KG1 (cell line): Measurements from ENCODE around the gene DNAJC11.
A peak's percentile ranks its signal among the peaks of the same experiment; 100 is the strongest.

Experiments used
- DNase-seq: peaks from one replicate; lab custom pipeline; 2025; lab: John Stamatoyannopoulos, UW

The DNAJC11 gene

DNA sequence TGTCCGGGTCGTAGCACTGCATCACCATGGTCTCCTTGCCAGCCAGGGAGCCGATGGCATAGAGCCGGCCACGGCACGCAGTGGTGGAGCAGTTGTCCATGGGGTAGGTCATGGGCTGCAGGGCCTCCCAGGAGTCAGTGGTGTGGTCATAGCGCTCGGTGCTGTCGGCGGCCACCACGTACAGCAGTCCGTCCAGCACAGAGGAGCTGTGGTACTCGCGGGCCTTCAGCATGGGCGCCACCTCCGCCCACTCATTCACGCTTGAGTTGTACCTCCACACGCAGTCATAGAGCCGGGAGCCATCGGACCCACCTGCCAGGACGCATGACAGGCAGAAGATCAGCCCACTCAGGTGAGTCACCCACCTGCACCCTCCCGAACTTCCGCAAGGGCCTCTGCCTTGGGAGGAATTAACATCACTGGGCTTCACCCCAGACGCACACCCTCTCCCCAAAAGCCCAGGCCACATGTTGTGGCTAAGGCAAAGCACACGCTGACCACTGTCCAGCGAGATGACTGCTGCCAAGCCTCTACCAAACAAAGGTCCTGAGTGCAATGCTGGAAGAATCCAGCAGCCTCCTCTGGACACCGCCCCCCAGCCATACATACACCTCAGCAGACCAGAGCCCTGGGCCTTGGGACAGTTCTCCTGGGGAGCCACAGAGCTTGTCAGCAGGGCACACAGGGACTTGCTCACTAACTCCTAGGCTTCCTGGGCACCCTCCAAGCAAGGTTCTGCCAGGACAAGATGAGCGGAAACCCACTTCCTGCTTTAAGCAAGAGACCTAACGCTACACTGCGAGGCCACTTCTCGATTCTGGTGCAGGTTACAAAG is 102.3 kb downstream of the DNAJC11 start:
- peak; percentile 23 for DNase-seq

GRCh38 chr1:6597777-6598131 is 103.9 kb downstream of the DNAJC11 start:
- DNase-seq, result no peak

GRCh38 chr1:6596886-6597776 is 104.5 kb downstream of the DNAJC11 start:
- no peak for DNase-seq

- no peak for DNase-seq
These were observed 105.3 kb downstream of the DNAJC11 start for GRCh38 chr1:6596351-6596750.

DNA sequence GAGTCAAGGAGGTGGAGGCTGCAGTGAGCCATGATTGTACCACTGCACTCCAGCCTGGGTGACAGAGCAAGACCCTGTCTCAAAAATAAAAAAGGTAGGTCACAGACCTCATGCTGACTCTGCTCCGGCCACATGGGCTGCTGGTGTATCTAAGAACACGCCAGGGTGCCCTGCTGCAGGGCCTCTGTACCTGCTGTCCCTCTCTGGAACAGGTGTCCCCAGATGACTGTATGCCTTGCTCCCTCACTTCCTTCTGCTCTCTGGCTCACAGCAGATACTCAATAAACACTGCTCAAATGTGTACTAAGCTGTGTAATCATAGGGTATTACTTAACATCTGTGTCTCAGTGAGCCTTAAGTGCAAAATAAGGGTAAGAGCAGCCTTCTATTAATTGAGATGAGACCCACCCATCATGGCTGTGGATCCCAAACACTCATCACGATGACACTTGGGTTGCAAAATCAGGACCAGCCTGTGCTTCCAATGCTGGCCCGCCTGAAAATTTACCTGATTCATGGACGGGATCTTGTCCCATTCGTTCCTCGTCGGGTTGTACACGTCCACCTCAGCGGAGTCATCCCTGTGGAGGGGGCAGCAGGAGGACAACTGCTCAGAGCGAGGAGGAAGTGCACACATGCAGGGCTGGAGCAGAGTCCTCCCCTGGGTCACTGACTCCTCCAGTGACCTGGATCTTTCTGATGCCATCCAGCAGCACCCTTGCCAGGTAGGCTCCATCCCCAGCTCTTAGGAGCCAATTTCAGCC is 106.5 kb downstream of the DNAJC11 start:
- DNase-seq, result no peak

DNA sequence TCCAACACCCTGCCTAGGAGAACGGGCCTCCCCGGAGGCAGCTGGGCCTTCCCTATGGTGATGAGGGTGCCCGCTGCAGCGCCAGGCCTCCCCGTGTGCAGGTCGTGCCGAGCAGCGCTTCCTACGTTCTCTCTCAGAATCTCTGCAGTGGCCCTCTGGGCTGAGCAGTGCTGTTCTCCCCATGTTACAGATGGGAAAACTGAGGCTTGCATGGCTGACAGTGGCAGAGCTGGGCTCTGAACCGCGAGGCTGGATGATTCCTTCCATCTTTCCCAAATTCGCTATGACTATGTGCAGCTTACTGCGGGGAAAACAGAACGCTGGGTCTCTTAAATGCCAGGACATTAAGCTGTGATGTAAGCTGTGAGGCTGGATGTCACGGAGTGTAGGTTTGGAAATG is 107.8 kb downstream of the DNAJC11 start:
- no peak for DNase-seq

- DNase-seq, result no peak
These were observed 108.6 kb downstream of the DNAJC11 start for GRCh38 chr1:6592865-6593593.

DNA sequence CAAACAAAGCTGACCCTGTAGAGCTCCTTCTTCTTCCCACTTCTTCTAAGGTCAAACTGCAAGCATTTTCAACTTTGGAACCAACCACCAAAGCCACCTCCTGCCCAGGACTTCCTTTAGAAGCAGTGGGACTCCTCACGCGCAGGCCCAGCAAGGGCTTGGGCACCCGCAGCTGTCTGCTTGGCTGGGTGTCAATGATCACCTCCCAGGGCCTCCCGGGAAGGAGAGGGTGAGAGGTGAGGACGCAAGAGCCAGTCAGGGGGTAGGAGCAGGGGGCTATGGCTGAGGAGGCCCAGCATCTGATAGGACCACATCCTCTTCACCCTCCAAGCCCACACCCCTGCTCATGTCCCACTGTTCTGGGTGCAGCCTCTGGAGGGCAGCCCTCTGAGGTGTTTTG is 109.2 kb downstream of the DNAJC11 start:
- no peak for DNase-seq

DNA sequence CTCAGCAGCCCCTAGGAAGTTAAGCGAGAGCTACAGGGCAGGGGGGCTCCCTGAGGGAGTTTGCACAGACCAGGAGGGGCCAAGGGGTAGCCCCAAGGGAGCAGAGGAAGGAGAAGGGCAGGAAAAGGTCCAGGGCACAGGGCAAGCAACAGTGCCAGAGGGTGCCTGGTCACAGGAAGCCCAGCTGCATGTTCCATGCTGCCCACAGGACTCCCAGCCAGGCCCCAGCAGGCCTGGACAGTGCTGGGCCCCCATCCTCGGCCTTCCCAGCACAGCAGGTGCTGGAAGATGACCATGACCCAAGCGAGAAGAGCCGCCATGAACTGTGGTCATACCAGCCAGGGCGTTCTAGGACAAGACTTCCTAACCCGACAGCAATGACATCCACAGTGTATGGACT is 110.0 kb downstream of the DNAJC11 start:
- no peak for DNase-seq

DNA sequence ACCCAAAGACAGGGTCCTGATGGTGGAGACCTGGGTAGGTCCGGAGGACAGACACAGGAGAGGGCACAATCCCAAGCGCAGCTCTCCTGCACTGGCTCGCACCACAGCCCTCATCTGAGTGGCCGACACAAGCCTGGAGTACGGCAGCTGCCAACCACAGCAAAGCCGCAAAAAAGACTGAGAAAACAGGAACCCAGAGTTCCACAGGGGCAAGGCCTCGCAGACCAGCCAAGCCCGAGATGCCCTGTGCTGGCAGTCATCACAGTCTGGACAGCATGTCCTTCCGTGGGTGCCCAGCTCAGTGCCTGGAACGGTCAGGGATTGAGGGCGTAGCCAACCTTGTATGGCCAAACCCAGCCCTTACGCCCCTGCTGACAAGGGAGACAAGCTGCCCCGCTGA is 110.4 kb downstream of the DNAJC11 start:
- peak; percentile 4 for DNase-seq

DNA sequence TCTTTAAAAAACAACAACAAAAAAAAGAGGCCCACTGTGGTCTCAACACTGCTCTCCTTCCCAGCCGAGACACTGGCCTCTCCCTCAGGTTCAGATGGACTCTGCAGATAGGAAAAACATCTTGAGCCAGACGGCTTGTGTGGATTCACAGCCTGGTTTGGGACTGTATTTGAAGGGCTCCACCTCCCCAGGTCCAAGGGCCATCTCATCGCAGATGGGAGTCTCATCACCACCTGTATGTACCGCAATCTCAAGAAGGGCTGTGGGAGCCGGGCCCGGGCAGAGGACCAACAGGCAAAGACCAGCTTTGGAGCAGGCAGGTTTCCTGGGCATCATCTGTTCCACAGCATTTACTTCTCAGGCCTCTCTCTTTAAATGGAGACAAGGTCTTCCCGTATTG is 111.6 kb downstream of the DNAJC11 start:
- DNase-seq, result no peak

DNA sequence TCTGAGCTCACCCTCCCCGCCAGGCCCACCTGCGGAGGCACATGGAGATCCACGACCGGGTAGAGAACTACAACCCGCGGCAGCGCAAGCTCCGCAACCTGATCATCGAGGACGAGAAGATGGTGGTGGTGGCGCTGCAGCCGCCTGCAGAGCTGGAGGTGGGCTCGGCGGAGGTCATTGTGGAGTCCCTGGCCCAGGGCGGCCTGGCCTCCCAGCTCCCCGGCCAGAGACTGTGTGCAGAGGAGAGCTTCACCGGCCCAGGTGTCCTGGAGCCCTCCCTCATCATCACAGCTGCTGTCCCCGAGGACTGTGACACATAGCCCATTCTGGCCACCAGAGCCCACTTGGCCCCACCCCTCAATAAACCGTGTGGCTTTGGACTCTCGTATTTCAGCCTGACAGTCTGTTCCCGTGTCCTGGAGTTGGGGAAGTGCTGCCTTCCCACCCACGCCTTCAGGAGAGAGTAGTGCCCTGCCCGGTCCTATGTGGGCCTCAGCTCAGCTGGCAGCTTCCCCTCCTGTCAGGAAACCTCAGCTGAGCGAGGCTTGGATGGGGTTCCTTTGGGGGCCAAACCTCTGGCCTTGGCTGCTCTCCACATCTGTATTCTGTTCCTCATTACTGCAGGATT is 112.6 kb downstream of the DNAJC11 start:
- DNase-seq, result no peak

DNA sequence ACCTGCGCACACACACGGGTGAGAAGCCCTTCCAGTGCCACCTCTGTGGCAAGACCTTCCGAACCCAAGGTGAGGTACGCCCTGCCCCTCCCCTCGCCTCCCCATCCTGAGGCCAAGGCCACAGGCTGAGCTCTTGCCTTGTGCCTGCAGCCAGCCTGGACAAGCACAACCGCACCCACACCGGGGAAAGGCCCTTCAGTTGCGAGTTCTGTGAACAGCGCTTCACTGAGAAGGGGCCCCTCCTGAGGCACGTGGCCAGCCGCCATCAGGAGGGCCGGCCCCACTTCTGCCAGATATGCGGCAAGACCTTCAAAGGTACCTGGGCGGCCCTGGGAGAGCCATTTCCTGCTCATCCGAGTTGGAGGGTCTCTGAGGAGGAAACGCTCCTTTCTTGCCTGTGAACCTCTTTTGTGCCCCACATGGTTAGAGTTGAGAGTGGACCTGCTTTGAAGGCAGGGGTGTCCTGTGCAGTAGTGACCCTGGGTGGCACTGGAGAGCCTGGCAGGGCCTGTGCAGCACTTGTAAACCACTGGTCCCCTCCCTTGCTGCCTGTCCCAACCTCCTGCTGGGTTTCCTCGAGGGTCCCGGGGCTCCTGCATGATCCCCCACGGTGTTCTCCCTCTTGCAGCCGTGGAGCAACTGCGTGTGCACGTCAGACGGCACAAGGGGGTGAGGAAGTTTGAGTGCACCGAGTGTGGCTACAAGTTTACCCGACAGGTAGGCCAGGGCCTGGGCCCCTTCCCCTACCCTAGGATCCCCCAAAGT is 113.3 kb downstream of the DNAJC11 start:
- no peak for DNase-seq

DNA sequence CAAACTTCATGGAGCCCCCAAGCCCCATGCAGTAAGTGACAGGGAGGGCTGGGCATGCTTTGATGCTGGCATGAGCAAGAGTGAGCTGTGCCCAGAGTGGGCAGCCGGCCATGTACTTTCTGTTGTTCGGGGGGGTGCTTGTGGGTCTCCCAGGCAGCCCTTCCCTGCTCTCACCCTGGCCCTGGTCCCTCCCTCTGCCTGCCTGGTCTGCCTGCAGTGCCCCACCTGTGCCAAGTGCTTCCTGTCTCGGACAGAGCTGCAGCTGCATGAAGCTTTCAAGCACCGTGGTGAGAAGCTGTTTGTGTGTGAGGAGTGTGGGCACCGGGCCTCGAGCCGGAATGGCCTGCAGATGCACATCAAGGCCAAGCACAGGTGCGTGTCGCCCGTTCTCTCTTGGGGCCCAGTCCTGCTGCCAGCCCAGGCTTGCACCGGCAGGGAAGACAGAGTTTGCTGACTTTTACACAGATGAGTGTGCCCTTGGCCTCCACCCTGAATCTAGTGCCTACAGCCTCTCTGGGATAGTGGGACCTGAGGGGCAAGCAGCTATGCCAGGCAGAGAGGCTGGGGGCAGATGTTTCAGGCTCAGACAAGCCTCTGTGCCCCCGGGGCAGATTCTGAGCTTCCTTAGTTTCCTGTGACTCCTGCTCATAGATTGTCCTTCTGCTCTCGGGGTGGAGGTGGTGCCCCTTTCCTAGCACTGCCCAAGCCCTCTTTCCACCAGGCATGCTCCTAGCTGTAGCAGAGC is 114.2 kb downstream of the DNAJC11 start:
- DNase-seq, result no peak

GRCh38 chr1:6586404-6586816 is 115.2 kb downstream of the DNAJC11 start:
- no peak for DNase-seq

DNA sequence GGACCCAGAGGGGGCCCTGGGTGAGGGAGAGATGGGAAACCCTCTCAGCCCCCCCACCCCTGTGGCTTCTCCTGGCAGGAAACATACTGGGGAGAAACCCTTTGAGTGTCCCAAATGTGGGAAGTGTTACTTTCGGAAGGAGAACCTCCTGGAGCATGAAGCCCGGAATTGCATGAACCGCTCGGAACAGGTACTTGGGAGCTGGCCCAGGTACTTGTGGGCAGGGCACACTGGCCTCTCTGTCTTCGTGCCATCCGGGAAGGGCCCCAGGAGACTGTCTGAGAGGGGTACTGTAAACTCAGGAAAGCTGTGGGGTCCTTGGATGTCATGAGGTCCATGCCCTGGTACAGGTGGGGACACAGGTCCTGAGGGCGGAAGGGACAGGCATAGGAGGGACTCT is 115.8 kb downstream of the DNAJC11 start:
- DNase-seq, result no peak

DNA sequence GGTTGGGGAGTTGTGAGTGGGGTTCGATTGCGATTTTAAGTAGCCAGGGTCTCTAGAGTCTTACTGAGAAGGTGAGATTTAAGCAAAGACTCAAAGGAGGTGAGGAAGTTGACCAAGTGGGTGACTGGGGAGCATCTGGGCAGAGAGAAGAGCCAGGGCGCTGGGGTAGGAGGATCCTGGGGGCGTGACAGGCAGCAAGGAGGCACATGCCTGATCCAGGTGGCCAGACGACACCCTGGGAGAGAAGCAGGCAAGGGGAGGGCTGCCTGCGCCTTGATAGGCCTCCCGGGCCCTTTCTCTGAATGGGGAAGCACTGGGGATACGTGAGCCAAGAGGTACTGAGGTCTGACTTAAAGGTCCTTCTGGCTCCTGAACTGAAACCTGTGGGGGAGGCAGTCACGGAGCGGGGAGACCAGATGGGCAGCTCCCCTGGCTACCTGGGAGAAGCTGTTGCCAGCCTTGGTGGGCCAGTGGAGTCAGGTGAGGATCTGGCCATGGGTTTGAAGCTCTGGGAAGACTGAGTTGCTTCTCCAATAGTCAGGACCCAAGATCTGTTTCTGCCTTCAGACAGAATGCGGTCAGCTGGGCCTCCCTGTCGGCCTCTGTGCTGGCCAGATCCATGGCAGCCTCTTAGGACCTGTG is 116.4 kb downstream of the DNAJC11 start:
- DNase-seq, result no peak
